HG02981 (cell line): ENCODE measurements around the gene LMNTD2.
"Not testable (repeated sequence)": the region's sequence is repeated elsewhere in the genome, so short reads cannot be mapped to it uniquely, and the experiment has no call there.

ENCODE experiments used
- ATAC-seq: cut with Tn5 transposase; IDR thresholded peaks from one replicate; pipeline ENCODE4 v1.9.1; 2021; ENCODE audit warnings: mild to moderate bottlenecking, moderate library complexity; ENCODE audit not compliant: unreplicated experiment

The LMNTD2 gene

GRCh38 chr11:587546-587945 lies 27.0 kb upstream of the LMNTD2 start:
- no peak for ATAC-seq

- ATAC-seq = no peak
Measured at GRCh38 chr11:586376-587316, 26.1 kb upstream of the LMNTD2 start.

DNA sequence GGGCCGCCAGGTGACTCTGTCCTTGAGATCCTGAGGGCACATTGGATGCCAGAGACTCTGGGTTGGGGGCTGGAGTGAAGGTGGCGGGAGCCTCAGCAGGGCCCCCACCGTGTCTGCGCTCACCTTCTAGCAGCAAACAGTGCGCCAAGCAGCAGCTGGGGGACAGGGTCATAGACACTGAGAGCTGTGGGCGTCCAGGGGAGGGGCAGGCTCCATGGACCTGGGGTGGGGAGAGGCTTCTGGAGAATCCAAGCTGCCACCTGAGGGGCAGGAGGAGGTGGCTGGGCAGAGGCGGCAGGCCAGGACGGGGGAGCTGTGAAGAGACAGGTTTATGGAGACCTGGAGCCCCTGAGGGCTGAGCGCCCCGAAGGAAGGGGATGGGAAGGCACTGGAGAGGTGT lies 23.7 kb upstream of the LMNTD2 start:
- ATAC-seq = no peak

DNA sequence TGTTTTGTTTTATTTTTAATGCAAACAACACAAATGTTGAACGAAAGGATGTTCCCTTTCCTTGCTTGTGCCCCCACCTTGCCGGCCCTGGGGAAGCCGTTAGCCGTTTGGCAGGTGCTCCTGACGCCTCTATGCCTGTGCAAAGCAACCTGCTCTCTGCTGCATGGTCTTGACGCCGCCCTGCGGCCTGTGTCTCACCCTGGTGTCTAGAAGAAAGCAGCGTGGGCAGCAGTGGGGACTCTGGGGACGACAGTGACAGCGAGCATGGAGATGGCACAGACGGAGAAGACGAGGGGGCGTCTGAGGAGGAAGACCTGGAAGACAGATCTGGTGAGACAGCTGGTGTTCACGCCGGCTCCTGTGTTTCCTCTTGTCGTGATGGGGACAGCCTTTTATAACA lies 21.2 kb upstream of the LMNTD2 start:
- ATAC-seq = no peak

- ATAC-seq = no peak
Measured at GRCh38 chr11:581342-581741, 20.8 kb upstream of the LMNTD2 start.

DNA sequence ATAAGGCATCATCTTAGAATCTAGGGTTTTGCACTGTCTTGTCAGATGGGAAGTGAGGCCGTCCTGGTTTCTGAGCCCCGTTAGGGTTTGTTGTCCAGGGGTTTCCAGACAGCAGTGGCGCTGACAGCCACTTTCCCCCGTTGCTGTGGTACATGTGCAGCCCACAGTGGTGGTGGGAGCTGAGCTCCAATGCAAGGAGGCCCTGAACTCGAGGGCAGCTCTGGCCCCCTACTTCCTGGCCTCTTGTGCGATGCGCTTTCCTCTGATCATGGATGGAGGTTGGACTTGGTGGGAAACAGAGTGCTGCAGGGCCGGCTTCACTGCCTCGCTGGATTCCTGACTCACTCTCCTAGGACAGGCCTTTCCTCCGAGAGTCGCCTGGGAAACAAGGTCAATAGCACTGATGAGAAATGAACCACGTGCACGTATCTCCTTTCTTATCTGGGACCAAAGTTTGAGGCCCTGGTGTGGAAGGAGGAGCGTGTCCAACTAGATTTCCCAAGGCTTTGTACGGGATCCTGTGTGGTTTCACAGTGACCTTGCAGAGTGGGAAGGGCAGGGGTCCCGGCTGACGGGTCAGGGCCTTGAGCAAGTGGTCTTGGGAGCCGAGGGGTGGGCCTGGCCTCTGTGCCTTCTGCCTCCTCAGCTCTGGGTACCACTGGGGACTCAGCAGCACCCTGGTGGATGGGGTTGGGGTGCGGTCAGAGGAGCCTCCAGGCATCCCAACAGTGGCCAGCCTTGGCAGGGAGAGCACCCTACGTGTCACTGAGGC lies 19.5 kb upstream of the LMNTD2 start:
- ATAC-seq = no peak

GRCh38 chr11:578276-579035 lies 17.9 kb upstream of the LMNTD2 start:
- no peak for ATAC-seq

DNA sequence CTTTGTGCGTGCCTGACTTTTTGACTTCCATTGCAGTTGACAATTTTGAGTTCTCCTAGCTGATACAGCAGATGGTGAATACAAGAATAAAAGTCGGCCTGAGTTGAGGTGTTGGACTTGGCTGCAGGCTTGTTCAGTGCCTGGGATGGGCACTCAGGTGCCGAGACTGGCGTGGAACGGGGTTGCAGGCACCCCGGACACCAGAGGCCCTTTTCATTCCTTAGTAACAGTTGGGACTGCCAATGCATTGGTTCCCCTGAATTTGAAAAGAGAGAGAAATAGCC lies 17.0 kb upstream of the LMNTD2 start:
- ATAC-seq = no peak

DNA sequence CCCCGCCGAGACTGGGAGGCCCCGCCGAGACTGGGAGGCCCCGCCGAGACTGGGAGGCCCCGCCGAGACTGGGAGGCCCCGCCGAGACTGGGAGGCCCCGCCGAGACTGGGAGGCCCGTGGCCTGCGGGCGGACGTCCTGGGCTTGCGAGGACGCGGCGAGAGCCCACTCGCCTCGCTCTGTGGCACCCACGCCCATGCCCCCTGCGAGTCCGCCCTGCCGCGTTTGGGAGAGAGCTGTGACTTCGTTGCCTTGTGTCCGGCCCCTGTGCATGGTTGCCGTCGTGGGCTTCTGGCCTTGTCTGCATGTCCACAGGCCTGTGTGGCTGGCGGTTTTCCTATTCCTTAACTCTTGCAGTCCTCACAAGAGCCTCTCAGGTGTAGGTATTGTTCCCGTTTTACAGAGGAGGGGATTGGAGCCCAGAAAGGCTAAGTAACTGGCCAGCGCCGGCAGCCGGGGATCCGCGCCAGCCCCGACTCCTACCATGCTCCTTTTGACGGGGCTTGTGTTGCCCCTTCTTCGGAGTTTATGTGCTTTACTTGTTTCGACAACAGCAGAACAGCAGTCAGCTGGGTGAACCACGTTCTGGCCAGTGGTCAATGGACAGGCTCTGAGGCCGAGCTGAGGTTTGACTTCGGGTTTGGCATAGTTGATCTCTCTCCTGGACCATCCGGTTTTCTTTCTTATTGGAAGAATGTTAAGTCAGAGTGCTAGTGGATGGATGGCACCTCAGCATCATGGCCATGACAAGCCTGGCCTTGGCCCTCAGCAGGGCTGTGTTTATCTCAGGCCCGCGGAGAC lies 16.5 kb upstream of the LMNTD2 start:
- ATAC-seq = no peak

GRCh38 chr11:575996-576768 lies 15.6 kb upstream of the LMNTD2 start, which contains the start of gene PHRF1:
Gene PHRF1 (plus strand): TSS chr11:576470. CDS start chr11:581513, 5,043 bp downstream.
- peak; percentile 80 for ATAC-seq

GRCh38 chr11:575313-575995 lies 14.9 kb upstream of the LMNTD2 start:
- ATAC-seq = peak; percentile 25

DNA sequence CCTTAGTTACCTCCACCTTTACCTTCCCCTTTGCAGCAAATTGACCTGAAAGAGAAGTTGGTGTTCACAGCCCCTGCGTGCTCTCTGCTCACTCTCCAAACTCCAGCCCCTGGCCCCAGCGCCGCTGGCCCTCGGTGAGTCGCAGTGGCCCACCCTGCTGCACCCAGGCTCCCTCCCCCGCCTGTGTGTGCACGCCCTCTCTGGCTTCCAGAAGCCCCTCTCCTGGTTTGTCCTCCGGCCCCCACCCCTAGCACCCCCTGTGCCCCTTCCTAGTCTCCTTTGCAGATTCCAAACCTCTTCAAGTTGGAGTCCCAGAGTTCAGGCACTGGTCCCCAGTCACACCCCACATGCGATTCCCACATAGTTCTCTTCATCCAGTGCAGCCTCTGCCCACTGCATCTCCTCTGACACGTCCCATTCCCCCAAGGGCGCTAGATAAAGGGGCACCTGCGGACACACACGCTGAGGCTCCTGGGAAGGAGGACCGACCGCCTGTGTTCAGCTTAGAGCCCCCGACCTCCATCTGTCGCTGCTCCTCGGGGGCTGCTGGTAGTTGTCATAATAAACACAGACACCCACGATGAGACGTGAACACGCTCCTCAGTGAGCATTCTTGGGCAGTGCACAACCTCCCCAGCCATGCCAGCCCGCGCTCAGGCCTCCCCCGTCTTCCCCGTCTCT lies 14.2 kb upstream of the LMNTD2 start:
- no peak for ATAC-seq

DNA sequence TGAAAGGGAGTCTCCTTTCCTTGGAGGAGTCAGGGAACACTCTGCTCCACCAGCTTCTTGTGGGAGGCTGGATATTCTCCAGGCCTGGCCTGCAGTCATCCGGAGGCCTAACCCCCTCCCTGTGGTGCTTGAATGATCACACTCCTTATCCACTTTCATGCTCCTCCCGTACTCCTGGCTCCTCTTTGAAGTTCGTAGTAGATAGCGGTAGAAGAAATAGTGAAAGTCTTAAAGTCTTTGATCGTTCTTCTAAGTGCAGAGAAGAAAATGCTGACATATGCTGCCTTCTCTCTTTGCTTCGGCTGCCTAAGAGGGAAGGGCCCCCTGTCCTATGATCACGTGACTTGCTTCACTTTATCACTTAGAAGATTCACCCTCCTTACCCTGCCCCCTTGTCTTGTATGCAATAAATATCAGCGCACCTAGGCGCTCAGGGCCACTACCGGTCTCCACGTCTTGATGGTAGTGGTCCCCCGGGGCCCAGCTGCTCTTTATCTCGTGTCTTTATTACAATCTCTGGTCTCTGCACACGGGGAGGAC lies 13.6 kb upstream of the LMNTD2 start:
- not testable (repeated sequence) for ATAC-seq

DNA sequence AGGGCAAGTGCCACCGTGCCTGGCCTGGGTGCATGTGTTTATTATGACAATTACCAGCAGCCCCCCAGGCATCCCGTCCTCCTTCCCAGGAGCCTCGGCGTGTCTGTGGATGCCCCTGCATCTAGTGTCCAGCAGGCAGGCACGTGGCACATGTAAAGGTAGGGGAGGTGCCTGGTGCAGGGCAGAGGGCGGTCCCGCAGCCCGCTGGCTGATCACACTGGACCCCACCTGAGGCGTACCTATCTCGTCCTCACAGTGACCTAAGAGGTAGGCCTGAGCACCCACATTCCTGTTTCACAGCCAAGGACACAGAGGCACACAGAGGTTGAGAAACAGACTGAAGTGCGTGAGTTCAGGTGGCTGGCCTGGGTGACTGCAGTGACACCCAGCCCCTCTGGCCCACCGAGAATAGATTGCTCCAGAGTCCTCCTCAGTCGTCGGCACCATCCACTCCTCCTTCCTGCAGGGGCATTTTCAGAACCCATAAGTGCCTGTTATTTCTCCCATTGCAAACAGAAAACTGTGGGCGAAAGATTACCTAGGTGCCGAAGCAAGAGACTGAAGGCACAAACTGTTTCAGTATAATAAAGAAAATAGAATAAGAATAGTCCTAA lies 12.7 kb upstream of the LMNTD2 start:
- ATAC-seq = no peak

DNA sequence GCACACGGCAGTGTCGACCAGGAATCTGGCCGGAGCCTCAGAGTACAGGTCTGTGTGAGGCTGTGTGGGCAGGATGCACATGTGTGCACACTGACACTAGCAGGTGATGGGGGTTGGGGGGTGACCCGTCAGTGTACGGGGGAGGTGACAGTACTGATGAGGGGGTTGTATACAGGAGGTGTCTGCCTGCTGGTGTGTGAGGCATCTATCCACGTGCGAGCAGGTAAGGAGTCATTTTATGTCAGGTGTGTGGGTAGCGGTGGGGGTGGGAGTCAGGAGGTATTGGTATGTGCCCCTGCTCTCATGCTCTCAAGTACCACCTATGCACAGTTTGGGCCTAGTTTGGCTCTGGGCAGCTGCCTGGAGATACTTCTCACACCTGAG lies 11.3 kb upstream of the LMNTD2 start:
- ATAC-seq = no peak

GRCh38 chr11:569158-569885 lies 8.8 kb upstream of the LMNTD2 start:
- ATAC-seq = no peak
